Right cardiac atrium (tissue), 5 donors: ENCODE results near the gene INPP4B. TPM values are rescaled to one million over a fixed set of nuclear protein-coding genes. Genes with fewer than 3 reads are reported as not detected.

Experiments
- ATAC-seq, 2 donors: fragments of 200-7000 bp; cut with Tn5 transposase; one replicate each; pipeline versions ENCODE4 v1.8.0 to v1.9.1; 2020; ENCODE audit warnings: moderate library complexity in 2 of 2, mild to moderate bottlenecking in 1 of 2
- DNase-seq, 3 donors: peaks; one replicate each; pipeline ENCODE4 v3.0.0-alpha.2; 2020
- H3K27ac ChIP-seq: one replicate; pipeline ENCODE4 v1.5.1; 2013; ENCODE audit warnings: mild to moderate bottlenecking, low read length, control low read depth, moderate library complexity
- H3K27me3 ChIP-seq: one replicate; pipeline ENCODE4 v1.6.1; 2013; ENCODE audit not compliant: control insufficient read depth, insufficient read depth
- H3K4me1 ChIP-seq: one replicate; pipeline ENCODE4 v1.6.1; 2013; ENCODE audit warnings: low read length; ENCODE audit not compliant: control insufficient read depth, insufficient read depth
- H3K4me3 ChIP-seq: one replicate; pipeline ENCODE4 v1.5.1; 2013; ENCODE audit warnings: low read length, control low read depth
- H3K9me3 ChIP-seq: one replicate; pipeline ENCODE4 v1.6.1; 2013; ENCODE audit warnings: low read length; ENCODE audit not compliant: control insufficient read depth
- WGBS: extraction: QIAGEN DNeasy Blood & Tissue Kit; methylation state at CpG from one replicate; pipeline ENCODE4 v1.1.7; 2013; 5-methylcytosine and 5-hydroxymethylcytosine counted together
- intact Hi-C, 4 donors: fragments of 100-400 bp; cut with DNase I; formaldehyde crosslinking; loops; one replicate each; pipeline versions ENCODE4 v1.11.0 to v1.14.0; 2022 to 2023
- polyA plus RNA-seq: library from polyadenylated mRNA; stranded (reverse); fragments of 200-250 nt; gene quantifications from one replicate; pipeline ENCODE4 v1.2.3, GENCODE V29; 2013
- total RNA-seq, 4 donors: library from RNA; stranded (reverse); fragmentation: NEBNext Ultra II Directional; extraction: Animal tissue kit (Norgen Biotek cat#: 25700); gene quantifications; one replicate each; pipeline ENCODE4 v1.2.1, GENCODE V29; 2021
- donor health status: healthy with polysubstance abuse.
- donor health status: DM: no; HTN: yes; CAD: no.
- donor health status: DM: no; HTN: no; CAD: no.
- donor health status: DM: no; HTN: yes; CAD: no; lungs with severe emphysema.
- donor health status: DM: yes; HTN: yes; CAD: no.

INPP4B gene
- total and polyA plus RNA-seq, 5 donors = 2.9 to 13.2 (median 7.0) TPM

GRCh38 chr4:142500966-142501365, 345.1 kb downstream of the INPP4B start:
- DNase-seq (no peak), ATAC-seq (no peak)
- Histone ChIP-seq H3K4me3 (no peak overlapping the region), H3K27ac (no peak overlapping the region), H3K27me3 (no peaks in the 10 kb centered on the region), H3K4me1 (no peaks in the 10 kb centered on the region), H3K9me3 (no peaks in the 10 kb centered on the region)
- intact Hi-C loops = no loop called here
- WGBS = 79% methylated on average over 3 of the region's 3 CpGs

GRCh38 chr4:142497606-142498005, 348.5 kb downstream of the INPP4B start:
- no peak for DNase-seq
- ATAC-seq = no peak
- H3K9me3 ChIP-seq = no peaks in the 10 kb centered on the region
- no peaks in the 10 kb centered on the region for H3K27me3 ChIP-seq
- no peak overlapping the region for H3K27ac ChIP-seq
- no peak overlapping the region for H3K4me3 ChIP-seq
- intact Hi-C loops = no loop called here
- H3K4me1 ChIP-seq = no peaks in the 10 kb centered on the region

- no peak overlapping the region for H3K4me3 ChIP-seq
- no peak for DNase-seq
- H3K9me3 ChIP-seq = no peaks in the 10 kb centered on the region
- 46% methylated on average over 1 of the region's 1 CpG for WGBS
- no peaks in the 10 kb centered on the region for H3K27me3 ChIP-seq
- H3K4me1 ChIP-seq = no peaks in the 10 kb centered on the region
- ATAC-seq = no peak
- intact Hi-C loops = no loop called here
- no peak overlapping the region for H3K27ac ChIP-seq
Measured at GRCh38 chr4:142493255-142494110, 352.6 kb downstream of the INPP4B start.

GRCh38 chr4:142485452-142485851, 360.6 kb downstream of the INPP4B start:
- DNase-seq (no peak), ATAC-seq (no peak)
- no peaks in the 10 kb centered on the region for H3K4me1 ChIP-seq
- intact Hi-C loops = no loop called here
- H3K9me3 ChIP-seq = no peaks in the 10 kb centered on the region
- 84% methylated on average over 3 of the region's 3 CpGs for WGBS
- H3K27ac ChIP-seq = no peak overlapping the region
- H3K27me3 ChIP-seq = no peaks in the 10 kb centered on the region
- H3K4me3 ChIP-seq = no peak overlapping the region

DNA sequence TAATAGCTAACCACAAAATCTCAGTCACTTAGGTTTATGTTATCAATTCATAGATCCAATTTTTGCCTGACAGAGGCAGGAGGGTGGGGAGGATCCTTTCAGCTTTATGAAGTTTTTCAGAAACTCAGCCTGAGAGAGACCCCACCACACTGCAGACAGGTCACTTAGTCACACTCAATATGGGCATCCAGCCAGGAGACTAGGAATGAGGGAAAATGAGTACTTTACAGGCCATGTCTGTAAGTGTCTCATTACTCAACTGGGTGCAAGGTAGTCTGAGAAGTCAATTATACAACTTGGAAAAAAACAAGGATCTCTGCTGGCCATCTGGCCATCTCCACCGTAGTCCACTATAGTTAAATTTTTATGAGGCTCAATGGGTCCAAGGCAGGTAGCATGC, 365.9 kb downstream of the INPP4B start:
- ATAC-seq (no peak), DNase-seq (no peak)
- H3K27me3 ChIP-seq = no peaks in the 10 kb centered on the region
- WGBS = 90% methylated on average over 1 of the region's 1 CpG
- no peak overlapping the region for H3K4me3 ChIP-seq
- intact Hi-C loops = no loop called here
- no peak overlapping the region for H3K27ac ChIP-seq
- H3K4me1 ChIP-seq = no peaks in the 10 kb centered on the region
- H3K9me3 ChIP-seq = no peaks in the 10 kb centered on the region

- ATAC-seq = no peak
- intact Hi-C loops = no loop called here
- DNase-seq = no peak
- Histone ChIP-seq H3K4me3 (no peak overlapping the region), H3K27me3 (no peaks in the 10 kb centered on the region), H3K4me1 (no peaks in the 10 kb centered on the region), H3K27ac (no peak overlapping the region), H3K9me3 (no peaks in the 10 kb centered on the region)
- WGBS = 89% methylated on average over 2 of the region's 2 CpGs
Measured at GRCh38 chr4:142475663-142476062, 370.4 kb downstream of the INPP4B start.

DNA sequence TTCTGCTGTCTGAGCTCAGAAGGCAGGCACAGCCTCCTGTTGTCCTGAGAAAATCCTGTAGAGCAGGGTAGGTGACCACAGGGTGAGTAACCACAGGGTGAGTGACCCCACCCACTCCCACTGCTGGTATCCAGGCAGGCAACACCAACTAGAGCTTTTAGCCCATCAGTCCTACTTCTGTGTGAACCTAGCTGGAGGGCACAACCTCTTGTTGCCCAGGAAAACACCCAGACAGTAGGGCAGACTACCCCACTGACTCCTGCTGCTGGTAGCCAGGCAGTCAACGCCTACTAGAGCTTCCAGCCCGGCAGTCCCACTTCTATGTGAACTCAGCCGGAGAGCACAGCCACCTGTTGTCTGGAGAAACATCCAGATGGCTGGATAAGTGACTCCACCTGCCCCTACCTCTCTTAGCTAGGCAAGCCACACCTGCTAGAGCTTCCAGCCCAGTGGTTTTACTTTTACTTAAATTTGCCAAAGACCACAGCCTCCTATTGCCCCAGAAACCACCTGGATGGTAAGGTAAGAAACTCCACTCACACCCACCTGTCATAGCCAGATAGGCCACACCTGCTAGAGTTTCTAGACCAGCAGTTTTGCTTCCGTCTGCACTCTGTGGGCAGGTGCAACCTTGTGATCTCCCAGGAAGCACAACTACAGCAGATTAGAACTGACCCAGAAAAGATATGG, 371.6 kb downstream of the INPP4B start:
- no peaks in the 10 kb centered on the region for H3K27me3 ChIP-seq
- intact Hi-C loops = no loop called here
- H3K9me3 ChIP-seq = no peaks in the 10 kb centered on the region
- no peak overlapping the region for H3K4me3 ChIP-seq
- no peak overlapping the region for H3K27ac ChIP-seq
- 93% methylated on average over 4 of the region's 4 CpGs for WGBS
- DNase-seq = no peak
- ATAC-seq = no peak
- no peaks in the 10 kb centered on the region for H3K4me1 ChIP-seq

DNA sequence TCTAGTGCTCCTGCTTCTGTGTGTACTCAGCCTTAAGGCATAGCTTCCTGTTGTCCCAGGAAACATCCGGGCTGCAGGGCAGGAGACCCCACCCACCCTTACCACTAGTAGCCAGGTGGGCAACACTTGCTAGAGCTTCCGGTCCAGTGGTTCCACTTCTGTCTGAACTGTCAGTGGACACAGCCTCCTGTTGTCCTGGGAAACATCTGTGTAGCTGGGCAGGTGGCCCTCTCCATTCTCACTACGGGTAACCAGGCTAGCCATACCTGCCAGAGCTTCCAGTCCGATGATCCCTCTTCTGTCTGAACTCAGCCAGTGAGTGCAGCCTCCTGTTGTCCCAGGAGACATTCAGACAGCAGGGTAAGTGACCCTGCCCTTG, 372.2 kb downstream of the INPP4B start:
- no peaks in the 10 kb centered on the region for H3K27me3 ChIP-seq
- no peak overlapping the region for H3K4me3 ChIP-seq
- intact Hi-C loops = no loop called here
- no peaks in the 10 kb centered on the region for H3K4me1 ChIP-seq
- H3K27ac ChIP-seq = no peak overlapping the region
- ATAC-seq (no peak), DNase-seq (no peak)
- 76% methylated on average over 4 of the region's 4 CpGs for WGBS
- no peaks in the 10 kb centered on the region for H3K9me3 ChIP-seq

DNA sequence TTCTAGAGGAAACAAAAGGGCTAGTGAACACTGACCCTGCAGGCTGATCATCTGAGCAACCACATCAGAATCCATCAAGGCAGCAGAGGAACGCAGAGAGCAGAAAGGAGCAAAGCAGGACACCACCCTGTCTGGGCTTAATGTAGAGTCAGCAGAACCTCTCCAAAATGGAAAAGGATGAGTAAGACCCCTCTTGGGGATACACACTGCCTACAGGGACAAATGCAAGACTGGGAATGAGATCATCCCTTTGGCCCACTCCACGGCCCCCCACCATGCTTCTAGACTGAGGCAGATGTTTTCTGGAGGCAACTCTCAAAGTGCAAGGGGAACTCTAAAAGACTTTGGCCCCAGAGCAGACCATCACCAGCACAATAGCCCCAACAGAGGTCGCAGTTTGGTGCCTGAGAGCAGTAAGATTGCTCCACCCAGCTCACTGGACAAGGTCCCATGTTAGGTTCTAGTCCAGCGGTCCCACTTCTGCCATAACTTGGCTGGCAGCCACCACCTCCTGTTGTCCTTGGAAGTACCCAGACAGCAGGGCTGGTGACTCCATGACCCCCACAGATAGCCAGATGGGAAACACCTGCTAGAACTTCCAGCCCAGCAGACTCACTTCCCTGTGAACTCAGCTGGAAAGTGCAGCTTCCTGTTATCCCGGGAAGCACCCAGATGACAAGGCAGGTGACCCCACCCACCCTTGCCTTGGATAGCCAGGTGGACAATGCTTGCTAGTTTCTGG, 372.7 kb downstream of the INPP4B start:
- peak in 2 of 3 donors; percentile 30 to 55 for DNase-seq
- Histone ChIP-seq H3K27ac (no peak overlapping the region), H3K27me3 (no peaks in the 10 kb centered on the region), H3K9me3 (no peaks in the 10 kb centered on the region), H3K4me3 (no peak overlapping the region), H3K4me1 (no peaks in the 10 kb centered on the region)
- intact Hi-C loops = no loop called here
- no peak for ATAC-seq
- WGBS = 66% methylated on average over 5 of the region's 5 CpGs

- no peak for ATAC-seq
- Histone ChIP-seq H3K27ac (no peak overlapping the region), H3K4me1 (no peaks in the 10 kb centered on the region), H3K27me3 (no peaks in the 10 kb centered on the region), H3K9me3 (no peaks in the 10 kb centered on the region), H3K4me3 (no peak overlapping the region)
- WGBS = 90% methylated on average over 4 of the region's 4 CpGs
- intact Hi-C loops = no loop called here
- DNase-seq = no peak
Measured at GRCh38 chr4:142467088-142467487, 379.0 kb downstream of the INPP4B start.

- Histone ChIP-seq H3K27ac (no peak overlapping the region), H3K4me3 (no peak overlapping the region), H3K27me3 (no peaks in the 10 kb centered on the region), H3K4me1 (no peaks in the 10 kb centered on the region), H3K9me3 (no peaks in the 10 kb centered on the region)
- WGBS = 98% methylated on average over 1 of the region's 1 CpG
- intact Hi-C loops = no loop called here
- DNase-seq = no peak
- ATAC-seq = no peak
Measured at GRCh38 chr4:142465526-142465925, 380.6 kb downstream of the INPP4B start.
